Osteoblast (primary cell): ENCODE measurements around the gene MED13L. TPM values are rescaled to one million over a fixed set of nuclear protein-coding genes. Genes with fewer than 3 reads are reported as not detected.

Experiments used
- DNase-seq: peaks from one replicate; pipeline ENCODE4 v3.0.0; 2011; ENCODE audit warnings: low spot score, mixed read lengths; ENCODE audit not compliant: insufficient read length; ENCODE audit errors: missing footprints
- H2AFZ ChIP-seq: 2 replicates; pipeline ENCODE4 v1.6.0; 2011; ENCODE audit warnings: mild to moderate bottlenecking, low read length
- H3K27ac ChIP-seq: 2 replicates; pipeline ENCODE4 v1.5.1; 2011; ENCODE audit warnings: mild to moderate bottlenecking, low read depth, low read length, moderate library complexity
- H3K27me3 ChIP-seq: 2 replicates; pipeline ENCODE4 v1.6.0; 2012; ENCODE audit warnings: mild to moderate bottlenecking, control low read depth, inconsistent platforms, low read length, moderate library complexity; ENCODE audit not compliant: insufficient read depth
- H3K36me3 ChIP-seq: 2 replicates; pipeline ENCODE4 v1.5.1; 2011; ENCODE audit warnings: mild to moderate bottlenecking, low read length, control low read depth, moderate library complexity; ENCODE audit not compliant: insufficient read depth
- H3K4me1 ChIP-seq: 2 replicates; pipeline ENCODE4 v1.5.1; 2011; ENCODE audit warnings: mild to moderate bottlenecking, low read length, control low read depth, moderate library complexity; ENCODE audit not compliant: insufficient read depth
- H3K4me2 ChIP-seq: 2 replicates; pipeline ENCODE4 v1.6.0; 2011; ENCODE audit warnings: mild to moderate bottlenecking, low read length; ENCODE audit not compliant: insufficient read depth
- H3K4me3 ChIP-seq: fragments of 200-600 bp; sonication (generic); 3 replicates; pipeline ENCODE4 v1.5.1; 2012; ENCODE audit warnings: mild to moderate bottlenecking, low read length, inconsistent platforms; ENCODE audit not compliant: insufficient read depth
- H3K79me2 ChIP-seq: 2 replicates; pipeline ENCODE4 v1.6.0; 2012; ENCODE audit warnings: mild to moderate bottlenecking, low read length, control low read depth, inconsistent platforms; ENCODE audit not compliant: insufficient read depth
- H3K9me3 ChIP-seq: 2 replicates; pipeline ENCODE4 v1.5.1; 2011; ENCODE audit warnings: low read depth, low read length, control low read depth
- H4K20me1 ChIP-seq: 2 replicates; pipeline ENCODE4 v1.6.0; 2012; ENCODE audit warnings: mild to moderate bottlenecking, low read length, control low read depth; ENCODE audit not compliant: insufficient read depth
- total RNA-seq: library from RNA; depleted of rRNA; stranded (reverse); fragments of >200 nt; gene quantifications from 2 replicates; pipeline ENCODE4 v1.2.3, GENCODE V29; 2012
- TF ChIP-seq, protein P1 (sequence below): IDR thresholded peaks from 2 replicates; pipeline ENCODE4 v1.5.1; 2011; ENCODE audit warnings: mild to moderate bottlenecking, low read depth, low read length, moderate library complexity; ENCODE audit errors: extremely low read depth

Gene MED13L
- total RNA-seq, 1 donor = 359 TPM

GRCh38 chr12:116057356-116057755 is 220.1 kb downstream of the MED13L start:
- Histone ChIP-seq H4K20me1 (peaks cover 53% of the 10 kb centered on the region), H3K79me2 (peaks cover 88% of the 10 kb centered on the region)
- no peak for DNase-seq

DNA sequence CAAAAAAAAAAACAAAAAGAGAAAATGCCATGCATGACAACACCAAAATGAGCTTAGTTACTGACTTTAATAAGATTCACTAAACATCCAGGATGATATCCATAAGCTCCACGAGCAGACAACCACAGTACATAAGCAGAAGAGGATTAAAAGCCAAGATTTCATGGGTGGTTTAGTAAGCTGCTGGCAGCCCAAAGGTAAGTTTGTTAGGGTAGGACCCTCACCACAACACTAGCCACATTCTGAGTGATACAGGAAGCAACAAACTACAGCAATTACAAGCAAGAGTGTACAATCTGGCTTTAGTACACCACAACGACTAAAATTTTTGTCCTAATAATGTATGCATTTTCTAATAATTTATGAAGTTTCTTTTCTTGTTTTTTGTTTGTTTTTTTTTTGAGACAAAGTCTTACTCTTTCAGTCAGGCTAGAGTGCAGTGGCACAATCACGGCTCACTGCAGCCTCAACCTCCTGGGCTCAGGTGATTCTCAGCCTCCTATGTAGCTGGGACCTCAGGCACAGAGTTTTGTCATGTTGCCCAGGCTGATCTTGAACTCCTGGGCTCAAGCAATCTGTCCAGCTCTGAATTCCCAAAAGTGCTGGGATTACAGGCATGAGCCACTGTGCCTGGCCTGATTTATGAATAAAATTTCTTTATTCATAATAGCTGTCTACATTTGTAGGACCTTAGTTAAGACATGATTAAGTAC is 221.4 kb downstream of the MED13L start:
- DNase-seq = no peak
- peaks cover 64% of the 10 kb centered on the region for H4K20me1 ChIP-seq
- H3K36me3 ChIP-seq = no peaks in the 10 kb centered on the region
- no peak overlapping the region for H3K27ac ChIP-seq
- no peak overlapping the region for H3K4me2 ChIP-seq
- H3K4me1 ChIP-seq = peaks cover 15% of the 10 kb centered on the region
- H3K27me3 ChIP-seq = no peaks in the 10 kb centered on the region
- H2AFZ ChIP-seq = no peak overlapping the region
- H3K4me3 ChIP-seq = no peak overlapping the region
- peaks cover 92% of the 10 kb centered on the region for H3K79me2 ChIP-seq
- no peaks in the 10 kb centered on the region for H3K9me3 ChIP-seq
- TF ChIP-seq, protein P1, sequence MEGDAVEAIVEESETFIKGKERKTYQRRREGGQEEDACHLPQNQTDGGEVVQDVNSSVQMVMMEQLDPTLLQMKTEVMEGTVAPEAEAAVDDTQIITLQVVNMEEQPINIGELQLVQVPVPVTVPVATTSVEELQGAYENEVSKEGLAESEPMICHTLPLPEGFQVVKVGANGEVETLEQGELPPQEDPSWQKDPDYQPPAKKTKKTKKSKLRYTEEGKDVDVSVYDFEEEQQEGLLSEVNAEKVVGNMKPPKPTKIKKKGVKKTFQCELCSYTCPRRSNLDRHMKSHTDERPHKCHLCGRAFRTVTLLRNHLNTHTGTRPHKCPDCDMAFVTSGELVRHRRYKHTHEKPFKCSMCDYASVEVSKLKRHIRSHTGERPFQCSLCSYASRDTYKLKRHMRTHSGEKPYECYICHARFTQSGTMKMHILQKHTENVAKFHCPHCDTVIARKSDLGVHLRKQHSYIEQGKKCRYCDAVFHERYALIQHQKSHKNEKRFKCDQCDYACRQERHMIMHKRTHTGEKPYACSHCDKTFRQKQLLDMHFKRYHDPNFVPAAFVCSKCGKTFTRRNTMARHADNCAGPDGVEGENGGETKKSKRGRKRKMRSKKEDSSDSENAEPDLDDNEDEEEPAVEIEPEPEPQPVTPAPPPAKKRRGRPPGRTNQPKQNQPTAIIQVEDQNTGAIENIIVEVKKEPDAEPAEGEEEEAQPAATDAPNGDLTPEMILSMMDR = no peak

More at GRCh38 chr12:116057356-116057755, 220.1 kb downstream of the MED13L start:
- Histone ChIP-seq H3K36me3 (no peaks in the 10 kb centered on the region), H3K4me1 (peaks cover 18% of the 10 kb centered on the region), H3K4me2 (no peak overlapping the region), H3K9me3 (no peaks in the 10 kb centered on the region), H3K27ac (no peak overlapping the region), H3K27me3 (no peaks in the 10 kb centered on the region), H3K4me3 (no peak overlapping the region), H2AFZ (no peak overlapping the region)
- TF ChIP-seq, protein P1 = no peak

- peaks cover 67% of the 10 kb centered on the region for H4K20me1 ChIP-seq
- peak overlapping the region; percentile 23 for H3K4me2 ChIP-seq
These were observed 223.2 kb downstream of the MED13L start for GRCh38 chr12:116054280-116054679.

More at GRCh38 chr12:116054280-116054679, 223.2 kb downstream of the MED13L start:
- H3K9me3 ChIP-seq = no peaks in the 10 kb centered on the region
- no peak for DNase-seq
- no peaks in the 10 kb centered on the region for H3K27me3 ChIP-seq
- TF ChIP-seq, protein P1 = no peak
- no peak overlapping the region for H3K4me3 ChIP-seq
- peaks cover 97% of the 10 kb centered on the region for H3K79me2 ChIP-seq
- no peaks in the 10 kb centered on the region for H3K36me3 ChIP-seq
- H2AFZ ChIP-seq = no peak overlapping the region
- H3K27ac ChIP-seq = peak overlapping the region; percentile 56
- H3K4me1 ChIP-seq = peaks cover 28% of the 10 kb centered on the region
